T-cell (primary cell): ENCODE measurements around the gene MCRS1. TPM values are rescaled to one million over a fixed set of nuclear protein-coding genes. Genes with fewer than 3 reads are reported as not detected.

Experiments used
- ATAC-seq, 4 experiments: fragments of 200-7000 bp in 3 of 4; fragments of 150-1000 bp in 1 of 4; cut with Tn5 transposase; replicated peaks in 1 of 4; 1 replicate in 3 of 4; 2 replicates in 1 of 4; pipeline ENCODE4 v1.10.0; 2021; ENCODE audit warnings: moderate library complexity in 3 of 4, mild to moderate bottlenecking in 2 of 4, moderate number of reproducible peaks in 1 of 4
- CTCF ChIA-PET, 2 donors: fragments of 300-600 bp; sonication (Branson Sonifier 250); formaldehyde crosslinking; loops; one replicate each; lab custom pipeline; 2022; ENCODE audit warnings: antibody characterized with exemption in 2 of 2; lab: Charles Lee
- POLR2A ChIA-PET, 2 donors: fragments of 300-600 bp; sonication (Branson Sonifier 250); formaldehyde crosslinking; loops; one replicate each; lab custom pipeline; 2022; ENCODE audit warnings: antibody characterized with exemption in 2 of 2; lab: Charles Lee
- DNase-seq, 35 experiments: peaks; one replicate each; pipeline versions ENCODE4 v3.0.0 to v3.0.0-alpha.2; 2013 to 2023
- H3K27ac ChIP-seq: one replicate; pipeline ENCODE4 v1.5.1; 2013; ENCODE audit warnings: low read length
- H3K27me3 ChIP-seq, 2 experiments: replicated peaks in 1 of 2; 1 replicate in 1 of 2; 2 replicates in 1 of 2; pipeline versions ENCODE4 v1.6.1 to v1.7.0; 2013; ENCODE audit warnings: low read length in 1 of 2, mixed read lengths in 1 of 2; ENCODE audit not compliant: control insufficient read depth in 2 of 2, insufficient read depth in 2 of 2; ENCODE audit errors: extremely low read depth in 1 of 2
- H3K36me3 ChIP-seq, 2 donors: 1 replicate in 1 of 2; 2 replicates in 1 of 2; pipeline versions ENCODE4 v1.6.1 to v1.7.0; 2013; ENCODE audit warnings: low read length in 1 of 2; ENCODE audit not compliant: control insufficient read depth in 2 of 2, insufficient read depth in 1 of 2; ENCODE audit errors: extremely low read depth in 1 of 2
- H3K4me1 ChIP-seq, 2 experiments: 1 replicate in 1 of 2; 2 replicates in 1 of 2; pipeline versions ENCODE4 v1.6.1 to v1.7.0; 2013; ENCODE audit warnings: low read length in 2 of 2, mixed read lengths in 1 of 2; ENCODE audit not compliant: insufficient read depth in 2 of 2, control insufficient read depth in 1 of 2; ENCODE audit errors: extremely low read depth in 1 of 2
- H3K4me3 ChIP-seq, 2 donors: 1 replicate in 1 of 2; 2 replicates in 1 of 2; pipeline versions ENCODE4 v1.5.1 to v1.7.0; 2013; ENCODE audit warnings: mild to moderate bottlenecking in 2 of 2, low read length in 1 of 2, moderate library complexity in 1 of 2; ENCODE audit not compliant: control insufficient read depth in 1 of 2; ENCODE audit errors: extremely low read depth in 1 of 2
- H3K9me3 ChIP-seq: 2 replicates; pipeline ENCODE4 v1.7.0; 2013
- H3K27ac Mint-ChIP-seq, 2 donors: one replicate each; pipeline ENCODE4 v1.8.0; 2020 to 2021; ENCODE audit warnings: mild to moderate bottlenecking in 2 of 2, mixed read lengths in 2 of 2
- H3K27me3 Mint-ChIP-seq, 2 donors: one replicate each; pipeline ENCODE4 v1.8.0; 2021 to 2022; ENCODE audit warnings: mixed read lengths in 2 of 2
- H3K36me3 Mint-ChIP-seq: one replicate; pipeline ENCODE4 v1.8.0; 2021; ENCODE audit warnings: mixed read lengths
- H3K4me1 Mint-ChIP-seq, 3 donors: one replicate each; pipeline ENCODE4 v1.8.0; 2020 to 2022; ENCODE audit warnings: mixed read lengths in 3 of 3, mild to moderate bottlenecking in 1 of 3
- H3K4me3 Mint-ChIP-seq, 3 donors: one replicate each; pipeline ENCODE4 v1.8.0; 2020 to 2022; ENCODE audit warnings: mild to moderate bottlenecking in 3 of 3, mixed read lengths in 3 of 3, moderate library complexity in 3 of 3
- H3K9me3 Mint-ChIP-seq, 3 donors: one replicate each; pipeline ENCODE4 v1.8.0; 2020 to 2022; ENCODE audit warnings: mixed read lengths in 3 of 3
- WGBS: methylation state at CpG from one replicate; pipeline ENCODE4 v1.1.5; 2013; ENCODE audit warnings: missing lambda C conversion rate; ENCODE audit not compliant: insufficient coverage; 5-methylcytosine and 5-hydroxymethylcytosine counted together
- total RNA-seq, 35 experiments: library from RNA in 6 of 35; stranded (reverse) in 6 of 35; fragments of 120-200 nt in 1 of 35; gene quantifications; one replicate each; pipeline versions ENCODE4 v1.2.1 to v1.2.4 and lab custom pipeline; 2013 to 2026

MCRS1 gene
- total RNA-seq, 5 donors from 2014 or later (not counting 1 experiment from before 2014, with no cell fraction given): 66.1 to 89.0 (median 85.7) TPM

GRCh38 chr12:49548481-49548821 is 19.5 kb downstream of the MCRS1 start:
- Mint-ChIP-seq H3K4me1 (peaks cover 7 to 15% (median 9%) of the 10 kb centered on the region in 3 donors), H3K27ac (peak overlapping the region in 1 of 2 donors; percentile 79), H3K9me3 (no peaks in the 10 kb centered on the region), H3K27me3 (peaks cover 0 to 30% of the 10 kb centered on the region in 2 donors), H3K4me3 (peak overlapping the region; percentile 74 to 76 (median 75)), H3K36me3 (no peaks in the 10 kb centered on the region)
- DNase-seq (no peak), ATAC-seq (no peak)
- H3K36me3 ChIP-seq: no peaks in the 10 kb centered on the region
- 76% methylated on average over 4 of the region's 8 CpGs for WGBS
- no peaks in the 10 kb centered on the region for H3K9me3 ChIP-seq
- H3K27me3 ChIP-seq: peaks cover 0 to 57% of the 10 kb centered on the region in 2 experiments
- ChIA-PET CTCF (no interaction called here), POLR2A (no interaction called here)
- H3K4me1 ChIP-seq: peaks cover 2 to 21% of the 10 kb centered on the region in 2 experiments
- no peak overlapping the region for H3K27ac ChIP-seq
- H3K4me3 ChIP-seq: peak overlapping the region; percentile 39 to 64

DNA sequence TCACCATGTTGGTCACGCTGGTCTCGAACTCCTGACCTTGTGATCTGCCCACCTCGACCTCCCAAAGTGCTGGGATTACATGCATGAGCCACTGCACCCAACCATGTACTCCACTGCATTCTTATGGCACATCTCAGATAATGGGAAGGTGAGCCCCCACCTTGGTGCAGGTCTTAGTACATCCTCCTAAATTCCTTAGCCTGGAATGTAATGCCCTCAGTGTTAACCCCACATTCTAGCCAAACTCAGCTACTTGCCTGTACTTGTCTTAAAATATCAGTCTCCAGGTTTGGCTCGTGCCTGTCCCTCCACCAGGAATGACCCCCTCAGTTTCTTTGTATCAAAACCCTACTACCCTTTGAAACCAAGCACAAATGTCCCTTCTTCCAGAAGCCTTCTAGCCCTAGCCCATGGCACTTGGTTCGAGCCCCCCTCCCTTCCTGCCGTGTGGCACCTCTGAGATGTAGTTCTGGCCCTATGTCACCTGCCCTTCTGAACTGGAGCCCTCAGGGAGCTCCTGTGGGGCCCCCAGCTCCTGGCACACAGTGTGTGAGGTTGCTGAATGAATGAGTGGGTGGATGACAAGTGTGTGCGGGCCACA is 20.8 kb downstream of the MCRS1 start:
- peaks cover 2 to 26% of the 10 kb centered on the region in 2 experiments for H3K4me1 ChIP-seq
- POLR2A ChIA-PET: no interaction called here
- no peak overlapping the region for H3K27ac ChIP-seq
- H3K4me3 Mint-ChIP-seq: peak overlapping the region in 1 of 3 donors; percentile 12
- ATAC-seq (no peak), DNase-seq (no peak)
- peaks cover 0 to 57% of the 10 kb centered on the region in 2 experiments for H3K27me3 ChIP-seq
- H3K9me3 ChIP-seq: no peaks in the 10 kb centered on the region
- H3K27ac Mint-ChIP-seq: no peak overlapping the region
- H3K36me3 Mint-ChIP-seq: no peaks in the 10 kb centered on the region
- H3K27me3 Mint-ChIP-seq: peaks cover 0 to 30% of the 10 kb centered on the region in 2 donors
- WGBS: 70% methylated on average over 2 of the region's 7 CpGs
- H3K9me3 Mint-ChIP-seq: no peaks in the 10 kb centered on the region
- H3K4me3 ChIP-seq: no peak overlapping the region
- H3K36me3 ChIP-seq: no peaks in the 10 kb centered on the region
- CTCF ChIA-PET: interaction anchor here in 1 of 2 donors (0.7 kb wide), 1 partner anchor 1962 kb away, joined by 5 read pairs; no protein-coding TSS in a partner anchor
- H3K4me1 Mint-ChIP-seq: peaks cover 14 to 15% (median 15%) of the 10 kb centered on the region in 3 donors

DNA sequence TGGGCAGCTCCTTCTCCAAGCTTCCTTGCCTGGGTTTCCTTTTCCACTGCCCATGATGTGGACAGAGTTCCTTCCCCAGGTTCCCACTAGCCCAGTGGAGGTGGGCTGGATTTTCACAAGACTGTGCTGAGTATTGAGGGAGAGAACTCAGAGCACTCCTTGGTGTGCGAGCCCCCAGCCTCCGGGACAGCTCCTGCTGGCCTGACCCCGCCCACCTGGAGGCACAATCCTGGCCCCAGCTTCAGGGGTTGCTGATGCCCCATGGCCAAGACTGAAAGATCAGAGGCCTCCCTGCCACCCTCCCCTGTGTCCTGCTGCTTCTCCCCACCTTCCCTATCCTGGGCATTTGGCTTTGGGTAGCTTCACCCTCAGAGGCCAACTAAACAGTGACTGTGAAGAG is 21.5 kb downstream of the MCRS1 start:
- DNase-seq (no peak), ATAC-seq (no peak)
- H3K4me3 Mint-ChIP-seq: no peak overlapping the region
- ChIA-PET POLR2A (interaction anchor here (0.5 to 0.6 kb wide), 2 partner anchors 30 to 78 kb away, joined by 3 to 6 read pairs; no protein-coding TSS in a partner anchor), CTCF (interaction anchor here in 1 of 2 donors (0.6 kb wide), 2 partner anchors 78 to 212 kb away, joined by 5 to 6 read pairs; no protein-coding TSS in a partner anchor)
- H3K36me3 Mint-ChIP-seq: no peaks in the 10 kb centered on the region
- no peaks in the 10 kb centered on the region for H3K36me3 ChIP-seq
- H3K9me3 ChIP-seq: no peaks in the 10 kb centered on the region
- H3K4me3 ChIP-seq: no peak overlapping the region
- peaks cover 2 to 29% of the 10 kb centered on the region in 2 experiments for H3K4me1 ChIP-seq
- WGBS: 71% methylated on average over 3 of the region's 3 CpGs
- H3K4me1 Mint-ChIP-seq: peaks cover 15 to 17% (median 15%) of the 10 kb centered on the region in 3 donors
- H3K27ac Mint-ChIP-seq: no peak overlapping the region
- peaks cover 0 to 30% of the 10 kb centered on the region in 2 donors for H3K27me3 Mint-ChIP-seq
- H3K9me3 Mint-ChIP-seq: no peaks in the 10 kb centered on the region
- peaks cover 0 to 55% of the 10 kb centered on the region in 2 experiments for H3K27me3 ChIP-seq
- no peak overlapping the region for H3K27ac ChIP-seq

GRCh38 chr12:49545815-49546214 is 22.1 kb downstream of the MCRS1 start:
- no peak for DNase-seq
- ChIA-PET CTCF (interaction anchor here in 1 of 2 donors (0.6 kb wide), 2 partner anchors 77 to 213 kb away, joined by 5 to 6 read pairs; no protein-coding TSS in a partner anchor), POLR2A (interaction anchor here (0.5 to 0.6 kb wide), 3 partner anchors 29 to 221 kb away, joined by 3 to 6 read pairs (median 3); no protein-coding TSS in a partner anchor)
- no peaks in the 10 kb centered on the region for H3K9me3 Mint-ChIP-seq
- Histone ChIP-seq H3K9me3 (no peaks in the 10 kb centered on the region), H3K27me3 (peaks cover 0 to 48% of the 10 kb centered on the region in 2 experiments), H3K27ac (no peak overlapping the region), H3K36me3 (no peaks in the 10 kb centered on the region), H3K4me3 (no peak overlapping the region), H3K4me1 (peaks cover 2 to 29% of the 10 kb centered on the region in 2 experiments)
- 78% methylated on average over 2 of the region's 4 CpGs for WGBS
- H3K27ac Mint-ChIP-seq: no peak overlapping the region
- H3K36me3 Mint-ChIP-seq: no peaks in the 10 kb centered on the region
- peaks cover 19 to 23% (median 20%) of the 10 kb centered on the region in 3 donors for H3K4me1 Mint-ChIP-seq
- H3K27me3 Mint-ChIP-seq: peaks cover 0 to 27% of the 10 kb centered on the region in 2 donors
- no peak for ATAC-seq
- H3K4me3 Mint-ChIP-seq: no peak overlapping the region

GRCh38 chr12:49543914-49544815 is 23.8 kb downstream of the MCRS1 start:
- Mint-ChIP-seq H3K9me3 (no peaks in the 10 kb centered on the region), H3K27ac (no peak overlapping the region), H3K27me3 (peaks cover 0 to 27% of the 10 kb centered on the region in 2 donors), H3K4me1 (peaks cover 29 to 37% (median 32%) of the 10 kb centered on the region in 3 donors), H3K36me3 (no peaks in the 10 kb centered on the region), H3K4me3 (no peak overlapping the region)
- ATAC-seq (no peak), DNase-seq (no peak)
- no peak overlapping the region for H3K27ac ChIP-seq
- H3K4me3 ChIP-seq: no peak overlapping the region
- no peaks in the 10 kb centered on the region for H3K9me3 ChIP-seq
- 78% methylated on average over 29 of the region's 39 CpGs for WGBS
- H3K4me1 ChIP-seq: peaks cover 7 to 37% of the 10 kb centered on the region in 2 experiments
- CTCF ChIA-PET: interaction anchor here in 1 of 2 donors (0.6 to 0.7 kb wide), 2 partner anchors 247 to 1745 kb away, joined by 3 to 4 read pairs; no protein-coding TSS in a partner anchor
- H3K27me3 ChIP-seq: peaks cover 0 to 46% of the 10 kb centered on the region in 2 experiments
- POLR2A ChIA-PET: no interaction called here
- no peaks in the 10 kb centered on the region for H3K36me3 ChIP-seq
